C1 segment of cervical spinal cord (tissue), 14 donors: ENCODE measurements around the gene ARHGEF19.
"Not testable (repeated sequence)": the region's sequence is repeated elsewhere in the genome, so short reads cannot be mapped to it uniquely, and the experiment has no call there.

ENCODE experiments used
- DNase-seq, 14 donors: peaks; one replicate each; lab custom pipeline; 2025; lab: John Stamatoyannopoulos, UW

Gene ARHGEF19

GRCh38 chr1:16167331-16168143 is 44.9 kb downstream of the ARHGEF19 start:
- DNase-seq, result no peak

GRCh38 chr1:16166117-16166516 is 46.3 kb downstream of the ARHGEF19 start:
- no peak for DNase-seq

- DNase-seq, result no peak
Measured at GRCh38 chr1:16165548-16165947, 46.9 kb downstream of the ARHGEF19 start.

GRCh38 chr1:16165073-16165364 is 47.4 kb downstream of the ARHGEF19 start:
- DNase-seq, result no peak

GRCh38 chr1:16164213-16165072 is 48.0 kb downstream of the ARHGEF19 start:
- DNase-seq, result peak in 1 of 14 donors; percentile 20

- DNase-seq, result not testable (repeated sequence)
Measured at GRCh38 chr1:16163608-16164212, 48.7 kb downstream of the ARHGEF19 start.

- DNase-seq, result no peak
Measured at GRCh38 chr1:16162163-16162822, 50.2 kb downstream of the ARHGEF19 start.

GRCh38 chr1:16161717-16162116 is 50.7 kb downstream of the ARHGEF19 start:
- DNase-seq, result no peak

GRCh38 chr1:16158993-16159831 is 53.2 kb downstream of the ARHGEF19 start:
- no peak for DNase-seq

GRCh38 chr1:16158025-16158424 is 54.4 kb downstream of the ARHGEF19 start:
- DNase-seq, result no peak

GRCh38 chr1:16156848-16157495 is 55.5 kb downstream of the ARHGEF19 start:
- DNase-seq, result peak in 4 of 14 donors; percentile 13 to 57 (median 20)

- DNase-seq, result peak in 11 of 14 donors; percentile 5 to 66 (median 51)
Measured at GRCh38 chr1:16155537-16156410, 56.7 kb downstream of the ARHGEF19 start, which contains the start of gene EPHA2. TSS of gene EPHA2 (minus strand) at chr1:16156069. CDS start at chr1:16155932, 137 bp downstream.

GRCh38 chr1:16153999-16154673 is 58.3 kb downstream of the ARHGEF19 start:
- DNase-seq, result no peak

- no peak for DNase-seq
Measured at GRCh38 chr1:16153096-16153998, 59.1 kb downstream of the ARHGEF19 start.

- no peak for DNase-seq
Measured at GRCh38 chr1:16152481-16153087, 59.9 kb downstream of the ARHGEF19 start.

- DNase-seq, result no peak
Measured at GRCh38 chr1:16151995-16152384, 60.5 kb downstream of the ARHGEF19 start.
